ENCODE measurements around the gene LRP1-AS.
"Not testable (repeated sequence)": the region's sequence is repeated elsewhere in the genome, so short reads cannot be mapped to it uniquely, and the experiment has no call there.

Gene LRP1-AS

GRCh38 chr12:57138526-57139272 lies 8.7 kb downstream of the LRP1-AS start:
- no peak for DNase-seq

- no peak for DNase-seq
These were observed 11.7 kb downstream of the LRP1-AS start for GRCh38 chr12:57135527-57136326.

- DNase-seq = no peak
These were observed 12.5 kb downstream of the LRP1-AS start for GRCh38 chr12:57134949-57135348.

- DNase-seq = no peak
These were observed 13.5 kb downstream of the LRP1-AS start for GRCh38 chr12:57133916-57134315.

GRCh38 chr12:57133013-57133569 lies 14.3 kb downstream of the LRP1-AS start:
- DNase-seq = no peak

- no peak for DNase-seq
These were observed 15.3 kb downstream of the LRP1-AS start for GRCh38 chr12:57131896-57132744.

- no peak for DNase-seq
These were observed 16.5 kb downstream of the LRP1-AS start for GRCh38 chr12:57130941-57131340.

GRCh38 chr12:57129889-57130288 lies 17.5 kb downstream of the LRP1-AS start:
- no peak for DNase-seq

GRCh38 chr12:57129321-57129842 lies 18.0 kb downstream of the LRP1-AS start:
- no peak for DNase-seq

GRCh38 chr12:57128519-57129247 lies 18.7 kb downstream of the LRP1-AS start:
- DNase-seq = no peak

GRCh38 chr12:57127726-57128518 lies 19.5 kb downstream of the LRP1-AS start, which contains the start of gene LRP1:
Gene LRP1 (plus strand): TSS chr12:57128483. CDS start chr12:57128965, 482 bp downstream.
- peak; percentile 75 for DNase-seq

GRCh38 chr12:57127101-57127725 lies 20.2 kb downstream of the LRP1-AS start:
- peak; percentile 37 for DNase-seq

GRCh38 chr12:57126561-57126960 lies 20.9 kb downstream of the LRP1-AS start:
- DNase-seq = no peak

GRCh38 chr12:57126061-57126460 lies 21.4 kb downstream of the LRP1-AS start:
- no peak for DNase-seq

- peak; percentile 75 for DNase-seq
These were observed 23.1 kb downstream of the LRP1-AS start for GRCh38 chr12:57124261-57124877.

- no peak for DNase-seq
These were observed 23.6 kb downstream of the LRP1-AS start for GRCh38 chr12:57123813-57124212.

GRCh38 chr12:57120718-57121117 lies 26.7 kb downstream of the LRP1-AS start:
- DNase-seq = not testable (repeated sequence)

GRCh38 chr12:57119294-57120085 lies 27.9 kb downstream of the LRP1-AS start:
- no peak for DNase-seq

GRCh38 chr12:57118711-57119271 lies 28.6 kb downstream of the LRP1-AS start:
- no peak for DNase-seq
